Left ventricle myocardium inferior (tissue), 1 donor: Measurements from ENCODE around the gene IMP3. TPM values are rescaled to one million over a fixed set of nuclear protein-coding genes. Genes with fewer than 3 reads are reported as not detected.

ENCODE experiments used
- DNase-seq: peaks from one replicate; pipeline ENCODE4 v3.0.0-alpha.2; 2020
- H3K27ac ChIP-seq: fragments of 200-600 bp; replicated peaks from 2 replicates; pipeline ENCODE4 v1.8.0; 2021
- H3K27me3 ChIP-seq: fragments of 200-600 bp; 2 replicates; pipeline ENCODE4 v1.8.0; 2021; ENCODE audit warnings: low read depth
- H3K36me3 ChIP-seq: fragments of 200-600 bp; 2 replicates; pipeline ENCODE4 v1.8.0; 2021
- H3K4me1 ChIP-seq: fragments of 200-600 bp; 2 replicates; pipeline ENCODE4 v1.8.0; 2021
- H3K4me3 ChIP-seq: fragments of 200-600 bp; 2 replicates; pipeline ENCODE4 v1.8.0; 2021; ENCODE audit warnings: mild to moderate bottlenecking, moderate library complexity
- H3K9me3 ChIP-seq: fragments of 200-600 bp; replicated peaks from 2 replicates; pipeline ENCODE4 v1.8.0; 2021
- CTCF ChIP-seq: fragments of 200-600 bp; IDR thresholded peaks from 2 replicates; pipeline ENCODE4 v1.8.0; 2021; ENCODE audit warnings: antibody characterized with exemption, mild to moderate bottlenecking, borderline replicate concordance
- intact Hi-C: fragments of 100-400 bp; cut with micrococcal nuclease; formaldehyde crosslinking; loops from one replicate; pipeline ENCODE4 v1.11.0; 2022
- total RNA-seq: library from RNA; stranded (reverse); fragmentation: NEBNext Ultra II Directional; extraction: Animal tissue kit (Norgen Biotek cat#: 25700); gene quantifications from one replicate; pipeline ENCODE4 v1.2.1, GENCODE V29; 2021
- donor health status: DM: no; HTN: yes; CAD: no; lungs with severe emphysema.

Gene IMP3
- total RNA-seq, 1 donor from 2014 or later: 49.1 TPM

- Histone ChIP-seq H3K27me3 (no peaks in the 10 kb centered on the region), H3K36me3 (peaks cover 16% of the 10 kb centered on the region), H3K9me3 (no peaks in the 10 kb centered on the region), H3K4me1 (peaks cover 59% of the 10 kb centered on the region), H3K4me3 (peak overlapping the region; percentile 95), H3K27ac (peak overlapping the region; percentile 98)
- no peak for DNase-seq
- no peak for TF ChIP-seq CTCF
- intact Hi-C loops: no loop called here
Observed at GRCh38 chr15:75646112-75646943, 6.3 kb upstream of the IMP3 start.

- Histone ChIP-seq H3K4me3 (no peak overlapping the region), H3K9me3 (no peaks in the 10 kb centered on the region), H3K36me3 (peaks cover 2% of the 10 kb centered on the region), H3K27me3 (no peaks in the 10 kb centered on the region), H3K4me1 (peaks cover 54% of the 10 kb centered on the region), H3K27ac (no peak overlapping the region)
- intact Hi-C loops: no loop called here
- TF ChIP-seq CTCF: no peak
- DNase-seq: no peak
Observed at GRCh38 chr15:75644376-75644775, 4.4 kb upstream of the IMP3 start.

GRCh38 chr15:75641603-75642002 is 1.6 kb upstream of the IMP3 start:
- no peaks in the 10 kb centered on the region for H3K27me3 ChIP-seq
- intact Hi-C loops: no loop called here
- no peak overlapping the region for H3K4me3 ChIP-seq
- no peaks in the 10 kb centered on the region for H3K9me3 ChIP-seq
- no peaks in the 10 kb centered on the region for H3K36me3 ChIP-seq
- DNase-seq: no peak
- peaks cover 54% of the 10 kb centered on the region for H3K4me1 ChIP-seq
- no peak for TF ChIP-seq CTCF
- no peak overlapping the region for H3K27ac ChIP-seq

- Histone ChIP-seq H3K4me1 (peaks cover 54% of the 10 kb centered on the region), H3K36me3 (no peaks in the 10 kb centered on the region), H3K4me3 (no peak overlapping the region), H3K27me3 (no peaks in the 10 kb centered on the region), H3K27ac (peak overlapping the region; percentile 98), H3K9me3 (no peaks in the 10 kb centered on the region)
- DNase-seq: no peak
- intact Hi-C loops: no loop called here
- TF ChIP-seq CTCF: no peak
Observed at GRCh38 chr15:75641179-75641503, 1.1 kb upstream of the IMP3 start.

GRCh38 chr15:75640483-75641178 is 607 bp upstream of the IMP3 start:
- Histone ChIP-seq H3K9me3 (no peaks in the 10 kb centered on the region), H3K27ac (peak overlapping the region; percentile 98), H3K4me1 (peaks cover 50% of the 10 kb centered on the region), H3K27me3 (no peaks in the 10 kb centered on the region), H3K4me3 (peak overlapping the region; percentile 90), H3K36me3 (no peaks in the 10 kb centered on the region)
- DNase-seq: peak; percentile 38
- intact Hi-C loops: no loop called here
- no peak for TF ChIP-seq CTCF
